HG02623 (cell line): ENCODE data around the gene SRPX2.
"Not testable (repeated sequence)": the region's sequence is repeated elsewhere in the genome, so short reads cannot be mapped to it uniquely, and the experiment has no call there.

Experiments
- ATAC-seq: cut with Tn5 transposase; IDR thresholded peaks from one replicate; pipeline ENCODE4 v1.9.1; 2021; ENCODE audit warnings: moderate library complexity; ENCODE audit not compliant: unreplicated experiment

Gene SRPX2

DNA sequence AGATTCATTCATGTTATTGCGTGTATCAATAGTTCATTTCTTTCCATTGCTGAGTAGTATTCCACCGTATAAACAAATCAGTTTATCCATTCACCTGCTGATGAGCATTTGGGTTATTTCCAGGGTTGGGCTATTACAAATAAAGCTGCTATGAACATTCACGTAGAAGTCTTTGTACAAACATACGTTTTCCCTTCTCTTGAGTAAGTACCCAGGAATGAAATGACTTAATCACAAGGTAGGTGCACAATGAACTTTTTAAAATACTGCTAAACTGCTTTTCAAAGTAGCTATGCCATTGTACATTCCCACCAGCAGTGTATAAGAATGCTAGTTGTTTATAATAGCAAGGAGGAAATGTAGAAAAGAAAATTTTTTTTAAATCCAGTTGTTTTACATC, 52.0 kb downstream of the SRPX2 start:
- ATAC-seq: no peak

DNA sequence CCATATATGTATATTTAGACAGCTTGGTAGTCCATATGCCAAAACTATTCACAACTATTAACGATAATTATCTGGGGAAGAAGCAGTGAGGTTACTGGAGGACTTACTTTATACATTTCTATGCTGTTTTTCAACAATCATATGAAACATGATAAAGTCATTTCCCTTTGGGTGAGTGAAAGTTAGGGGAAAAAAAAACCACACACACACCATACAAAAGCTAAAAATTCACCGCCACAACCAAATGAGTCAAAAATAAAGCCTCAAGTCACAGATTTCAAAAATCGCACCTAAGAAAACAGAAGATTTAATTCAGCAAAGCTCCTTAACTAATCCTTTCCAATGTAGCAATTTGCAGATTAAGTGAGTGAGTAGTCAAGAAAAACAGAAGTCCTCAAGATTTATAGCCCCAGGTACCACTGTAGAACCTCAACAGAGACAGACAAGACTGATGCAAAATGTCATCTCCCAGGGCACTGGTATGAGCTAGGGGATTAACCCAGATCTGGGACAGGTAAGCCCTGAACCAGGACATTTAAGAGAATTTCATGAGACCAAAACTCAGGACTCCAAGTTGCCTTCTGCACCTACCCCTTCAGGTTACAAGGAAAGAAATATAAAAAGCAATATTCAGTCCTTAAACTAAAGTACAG, 52.8 kb downstream of the SRPX2 start:
- ATAC-seq: no peak

DNA sequence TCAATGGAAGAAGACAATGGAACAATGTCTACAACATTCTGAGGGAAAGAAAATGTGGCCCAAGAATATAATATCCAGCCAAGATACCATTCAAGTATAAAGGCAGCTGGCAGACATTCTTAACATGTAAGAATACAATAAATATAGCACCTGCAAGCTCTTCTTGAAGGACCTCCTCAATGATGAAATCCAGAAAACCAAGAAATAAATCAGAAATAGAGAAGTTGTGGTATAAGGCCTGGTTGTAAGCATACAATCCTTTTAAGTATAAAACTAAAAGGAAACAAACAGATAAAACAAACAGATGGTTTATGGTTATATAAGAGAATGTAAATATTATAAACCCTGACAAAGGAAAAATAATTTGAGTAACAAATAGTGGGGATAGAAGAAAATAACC, 54.6 kb downstream of the SRPX2 start:
- ATAC-seq: no peak

DNA sequence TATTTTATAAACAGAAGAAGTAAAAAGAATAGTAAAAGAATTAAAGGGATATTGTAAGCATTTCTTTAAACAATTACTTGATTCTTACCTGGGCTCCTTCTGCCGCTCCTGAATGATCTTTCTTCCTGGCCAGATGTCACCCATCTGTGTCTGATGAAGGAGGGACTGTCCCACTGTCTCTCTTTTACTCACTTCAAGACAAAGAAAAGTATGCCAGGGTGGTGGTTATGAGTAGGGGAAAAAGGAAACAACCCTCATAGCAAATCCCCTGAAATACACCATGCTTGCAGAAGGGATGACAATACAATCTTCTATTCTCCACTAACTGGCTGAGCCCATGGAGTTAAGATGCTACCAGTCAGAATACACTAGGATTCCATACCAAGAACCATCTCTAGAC, 56.8 kb downstream of the SRPX2 start:
- no peak for ATAC-seq

DNA sequence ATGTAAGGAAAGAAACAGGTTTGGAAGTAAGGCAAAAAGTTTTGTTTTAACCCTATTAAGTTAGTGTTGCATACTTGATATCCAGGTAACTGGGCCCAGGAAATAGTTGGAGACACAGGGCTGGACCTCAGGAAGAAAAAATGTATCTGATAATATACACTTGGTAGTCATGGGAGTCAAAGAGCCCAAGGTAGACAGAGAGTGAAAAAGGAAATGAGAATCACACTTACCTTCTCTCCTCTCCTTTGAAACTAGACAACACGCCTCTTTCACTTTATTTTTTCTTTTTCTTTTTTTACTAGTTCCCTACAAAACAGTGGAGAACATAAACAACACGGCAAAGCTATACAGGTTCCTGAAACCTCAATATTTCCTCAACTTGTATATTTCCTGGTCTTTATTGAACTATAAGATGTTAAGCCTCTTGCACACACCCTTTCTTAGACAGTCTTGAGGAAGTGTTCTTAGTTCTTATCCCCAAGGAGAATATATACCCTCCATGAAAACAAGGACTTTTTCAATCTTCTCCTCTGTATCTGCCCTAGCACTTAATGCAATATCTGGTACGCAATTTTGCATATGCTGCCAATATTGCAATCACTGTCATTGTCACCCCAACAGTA, 60.7 kb downstream of the SRPX2 start:
- ATAC-seq: no peak

DNA sequence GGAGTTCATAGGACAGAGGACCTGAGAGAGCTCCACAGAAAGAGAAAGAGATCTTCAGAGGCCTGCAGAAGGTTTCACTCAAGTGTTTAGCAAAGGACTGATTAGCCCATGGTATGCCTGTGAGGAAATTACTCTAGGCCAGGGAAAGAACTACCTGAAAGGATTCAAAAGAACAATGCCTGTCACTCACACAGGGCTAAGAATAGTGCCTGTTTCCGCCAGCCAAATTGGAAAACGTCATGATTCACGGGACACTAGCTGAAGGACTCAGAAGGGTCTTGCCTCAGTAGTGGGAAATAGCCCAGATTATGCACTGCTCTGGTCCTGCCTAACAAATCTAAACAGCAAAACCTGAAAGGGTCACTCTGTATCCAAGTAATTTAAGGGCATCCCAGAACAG, 66.8 kb downstream of the SRPX2 start:
- ATAC-seq: no peak

DNA sequence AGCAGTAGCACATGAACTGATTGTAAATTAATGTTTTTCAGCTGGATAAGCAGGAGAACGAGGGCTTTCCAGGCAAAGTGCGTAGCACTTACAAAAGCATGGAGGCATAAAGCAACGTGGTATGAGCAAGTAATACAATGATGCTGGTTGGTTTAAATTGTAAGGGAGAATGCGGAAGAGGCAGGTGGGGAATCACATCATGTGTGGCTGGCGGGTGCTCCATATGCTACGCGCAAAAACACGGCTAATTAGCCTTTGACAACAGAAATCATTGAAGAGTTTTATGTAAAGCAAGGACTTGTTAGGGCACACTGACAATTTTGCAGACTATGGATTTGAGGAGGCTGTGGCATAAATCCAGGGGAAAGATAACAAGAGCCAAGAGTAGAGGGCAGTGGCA, 73.4 kb downstream of the SRPX2 start:
- ATAC-seq: no peak

DNA sequence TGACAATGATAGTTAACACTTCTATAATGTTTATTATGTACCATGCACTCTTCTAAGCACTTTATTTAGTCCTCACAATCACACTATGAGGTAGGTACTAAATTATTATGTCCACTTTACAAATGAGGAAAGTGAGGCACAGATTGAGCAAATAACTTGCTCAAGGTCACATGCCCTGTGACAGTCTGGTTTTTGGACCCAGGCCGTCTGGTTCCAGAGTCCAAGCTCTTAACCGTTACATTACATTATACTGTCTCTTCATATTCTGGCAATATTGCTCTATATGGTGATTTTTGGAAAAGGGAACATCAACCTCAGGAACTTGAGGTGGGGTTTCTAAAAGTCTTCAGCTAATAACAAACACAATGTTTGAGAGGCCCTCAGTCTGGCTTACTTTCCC, 75.1 kb downstream of the SRPX2 start:
- no peak for ATAC-seq

DNA sequence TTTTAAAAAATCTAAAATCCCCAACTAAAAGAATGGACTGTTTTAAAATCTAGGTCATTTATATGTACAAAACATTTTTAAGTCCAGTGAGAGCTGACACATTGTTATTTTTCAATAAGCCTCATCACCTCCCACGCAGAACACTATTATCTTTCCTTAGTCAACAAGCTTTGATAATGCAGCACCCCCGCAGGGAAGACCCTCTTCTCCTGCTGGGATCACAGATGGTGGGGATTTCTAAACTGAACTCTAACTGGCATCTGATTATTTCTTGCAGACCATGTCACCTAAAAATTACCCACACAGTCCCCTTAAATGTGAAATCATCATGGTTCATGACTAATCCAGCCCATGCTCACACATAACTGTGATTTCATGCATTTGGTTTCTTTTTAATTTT, 76.3 kb downstream of the SRPX2 start:
- ATAC-seq: no peak

DNA sequence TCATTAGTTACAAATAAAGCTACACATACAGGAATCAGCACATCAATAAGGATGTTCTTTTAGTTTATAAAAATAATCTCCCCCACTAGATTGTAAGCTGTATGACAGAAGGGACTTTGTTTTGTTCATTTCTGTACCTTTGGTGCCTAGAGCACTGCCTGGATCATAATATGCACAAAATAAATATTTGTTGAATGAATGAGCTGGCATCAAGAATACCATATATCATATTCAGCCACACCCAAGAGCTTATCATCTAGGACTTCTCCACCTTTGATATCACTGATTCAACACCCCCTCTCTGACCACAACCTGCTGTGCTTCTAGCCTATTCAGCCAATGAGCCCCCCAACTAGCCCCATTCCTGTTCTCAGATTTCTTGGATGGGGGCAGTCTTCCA, 77.3 kb downstream of the SRPX2 start:
- no peak for ATAC-seq

DNA sequence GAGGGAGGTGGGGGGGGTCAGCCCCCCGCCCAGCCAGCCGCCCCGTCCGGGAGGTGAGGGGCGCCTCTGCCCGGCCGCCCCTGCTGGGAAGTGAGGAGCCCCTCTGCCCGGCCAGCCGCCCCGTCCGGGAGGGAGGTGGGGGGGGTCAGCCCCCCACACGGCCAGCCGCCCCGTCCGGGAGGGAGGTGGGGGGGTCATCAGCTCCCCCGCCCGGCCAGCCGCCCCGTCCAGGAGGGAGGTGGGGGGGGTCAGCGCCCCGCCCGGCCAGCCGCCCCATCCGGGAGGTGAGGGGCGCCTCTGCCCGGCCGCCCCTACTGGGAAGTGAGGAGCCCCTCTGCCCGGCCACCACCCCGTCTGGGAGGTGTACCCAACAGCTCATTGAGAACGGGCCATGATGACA, 80.0 kb downstream of the SRPX2 start:
- not testable (repeated sequence) for ATAC-seq
